ENCODE data around the gene RCC1.
"Not testable (repeated sequence)": the region's sequence is repeated elsewhere in the genome, so short reads cannot be mapped to it uniquely, and the experiment has no call there.

RCC1 gene

DNA sequence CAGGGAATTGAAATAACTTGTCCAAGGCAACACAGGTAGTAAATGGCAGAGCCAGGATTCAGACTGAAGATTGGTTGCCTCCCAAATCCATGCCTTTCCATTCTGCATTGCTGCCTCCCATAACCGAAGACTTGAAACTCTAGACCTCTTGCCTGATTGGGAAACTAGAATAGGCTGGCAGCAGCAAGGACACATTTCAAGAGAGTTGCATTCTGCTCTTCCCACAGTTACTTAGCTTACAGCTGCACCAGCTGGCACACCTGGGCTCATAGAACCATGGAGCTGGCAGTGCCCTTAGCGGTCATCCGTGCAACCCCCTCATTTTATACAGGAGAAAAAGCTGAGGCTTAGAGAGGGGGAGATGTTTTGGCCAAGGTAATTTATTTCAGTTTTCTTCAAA lies 55.0 kb downstream of the RCC1 start:
- Histone ChIP-seq H3K4me3 (ENCODE audit: low read depth, low read length) (no peak overlapping the region), H3K9me3 (no peaks in the 10 kb centered on the region), H3K36me3 (no peaks in the 10 kb centered on the region; the same call in 1 of the 2 replicates), H3K27me3 (no peaks in the 10 kb centered on the region), H3K4me1 (no peaks in the 10 kb centered on the region)
- DNase-seq: no peak
- TF ChIP-seq, protein P1, sequence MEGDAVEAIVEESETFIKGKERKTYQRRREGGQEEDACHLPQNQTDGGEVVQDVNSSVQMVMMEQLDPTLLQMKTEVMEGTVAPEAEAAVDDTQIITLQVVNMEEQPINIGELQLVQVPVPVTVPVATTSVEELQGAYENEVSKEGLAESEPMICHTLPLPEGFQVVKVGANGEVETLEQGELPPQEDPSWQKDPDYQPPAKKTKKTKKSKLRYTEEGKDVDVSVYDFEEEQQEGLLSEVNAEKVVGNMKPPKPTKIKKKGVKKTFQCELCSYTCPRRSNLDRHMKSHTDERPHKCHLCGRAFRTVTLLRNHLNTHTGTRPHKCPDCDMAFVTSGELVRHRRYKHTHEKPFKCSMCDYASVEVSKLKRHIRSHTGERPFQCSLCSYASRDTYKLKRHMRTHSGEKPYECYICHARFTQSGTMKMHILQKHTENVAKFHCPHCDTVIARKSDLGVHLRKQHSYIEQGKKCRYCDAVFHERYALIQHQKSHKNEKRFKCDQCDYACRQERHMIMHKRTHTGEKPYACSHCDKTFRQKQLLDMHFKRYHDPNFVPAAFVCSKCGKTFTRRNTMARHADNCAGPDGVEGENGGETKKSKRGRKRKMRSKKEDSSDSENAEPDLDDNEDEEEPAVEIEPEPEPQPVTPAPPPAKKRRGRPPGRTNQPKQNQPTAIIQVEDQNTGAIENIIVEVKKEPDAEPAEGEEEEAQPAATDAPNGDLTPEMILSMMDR (IDR thresholded peaks at IDR 0.05; ENCODE audit: low read depth, low read length): no peak

DNA sequence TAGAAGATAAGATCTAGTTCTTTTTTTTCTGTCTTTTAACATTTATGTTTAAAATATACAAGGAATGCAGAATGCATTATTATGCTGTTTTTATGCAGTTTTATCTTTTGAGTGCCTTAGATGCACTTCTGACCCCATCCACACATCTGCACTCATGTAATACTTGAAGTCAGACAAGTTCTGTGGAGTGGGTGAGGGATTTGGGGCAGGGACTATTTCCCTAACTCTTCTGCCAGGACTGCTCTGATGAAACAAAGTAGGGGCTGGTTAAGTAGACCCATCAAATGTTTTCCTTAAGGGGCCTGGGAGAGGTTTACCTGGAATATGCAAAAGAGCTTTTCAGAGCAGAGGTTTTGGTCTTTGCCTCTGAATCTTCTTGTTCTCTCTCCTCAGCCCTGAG lies 58.5 kb downstream of the RCC1 start:
- H3K27me3 ChIP-seq: no peaks in the 10 kb centered on the region
- no peaks in the 10 kb centered on the region for H3K9me3 ChIP-seq
- no peaks in the 10 kb centered on the region; the same call in 1 of the 2 replicates for H3K36me3 ChIP-seq
- H3K4me1 ChIP-seq: no peaks in the 10 kb centered on the region
- DNase-seq: no peak
- H3K4me3 ChIP-seq (ENCODE audit: low read depth, low read length): no peak overlapping the region
- TF ChIP-seq, protein P1 (IDR thresholded peaks at IDR 0.05; ENCODE audit: low read depth, low read length): no peak

DNA sequence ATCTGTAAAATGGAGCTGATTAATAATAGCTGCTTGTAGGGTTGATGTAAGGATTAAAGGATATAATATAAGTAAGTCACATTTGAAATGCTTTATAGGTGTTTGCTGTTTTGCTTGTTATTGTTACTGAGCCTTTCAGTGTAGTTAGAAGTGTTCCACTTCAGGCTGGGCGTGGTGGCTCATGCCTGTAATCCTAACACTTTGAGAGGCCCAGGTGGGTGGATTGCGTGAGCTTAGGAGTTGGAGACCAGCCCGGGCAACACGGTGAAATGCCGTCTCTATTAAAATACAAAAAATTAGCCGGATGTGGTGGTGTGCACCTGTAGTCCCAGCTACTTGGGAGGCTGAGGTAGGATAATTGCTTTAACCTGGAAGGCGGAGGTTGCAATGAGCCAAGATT lies 59.2 kb downstream of the RCC1 start:
- H3K4me3 ChIP-seq (ENCODE audit: low read depth, low read length): no peak overlapping the region
- DNase-seq: no peak
- no peaks in the 10 kb centered on the region for H3K4me1 ChIP-seq
- H3K36me3 ChIP-seq: no peaks in the 10 kb centered on the region; the same call in 1 of the 2 replicates
- no peaks in the 10 kb centered on the region for H3K9me3 ChIP-seq
- no peaks in the 10 kb centered on the region for H3K27me3 ChIP-seq
- TF ChIP-seq, protein P1 (IDR thresholded peaks at IDR 0.05; ENCODE audit: low read depth, low read length): no peak

DNA sequence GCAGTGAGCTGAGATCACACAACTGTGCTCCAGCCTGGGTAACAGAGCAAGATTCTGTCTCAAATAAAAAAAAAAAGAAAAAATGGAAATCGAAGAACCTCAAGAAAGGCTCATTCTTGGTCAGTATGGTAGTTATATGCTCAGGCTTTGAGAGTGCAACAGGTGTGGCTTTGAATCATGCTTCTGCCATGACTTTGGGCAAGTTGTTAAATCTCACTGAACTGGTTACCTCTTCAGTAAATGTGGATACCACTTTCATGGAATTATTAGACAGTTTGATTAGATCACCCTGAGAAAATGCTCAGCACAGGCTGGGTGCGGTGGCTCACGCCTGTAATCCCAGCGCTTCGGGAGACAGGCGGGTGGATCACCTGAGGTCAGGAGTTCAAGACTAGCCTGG lies 59.9 kb downstream of the RCC1 start:
- H3K36me3 ChIP-seq: no peaks in the 10 kb centered on the region; the same call in 1 of the 2 replicates

DNA sequence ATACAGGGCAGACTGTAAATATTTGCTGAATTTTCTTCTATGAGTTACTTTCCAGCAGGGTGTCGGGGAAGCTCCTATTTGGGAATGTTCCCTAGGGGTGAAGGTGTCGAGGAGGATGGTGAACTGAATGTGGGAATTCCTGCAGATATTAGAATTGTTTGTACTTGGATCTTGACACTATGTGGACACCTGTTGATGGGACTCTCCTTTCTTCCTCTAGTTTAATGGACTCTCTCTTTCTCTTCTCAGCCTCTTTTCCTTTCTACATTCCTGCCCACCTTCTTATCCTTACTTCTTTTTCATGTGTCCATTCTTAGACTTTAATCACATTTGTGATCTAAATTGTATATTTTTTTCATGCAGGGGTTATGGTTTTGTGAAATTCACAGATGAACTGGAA lies 61.1 kb downstream of the RCC1 start:
- Histone ChIP-seq H3K27me3 (no peaks in the 10 kb centered on the region), H3K4me3 (ENCODE audit: low read depth, low read length) (no peak overlapping the region), H3K36me3 (no peaks in the 10 kb centered on the region), H3K4me1 (no peaks in the 10 kb centered on the region), H3K9me3 (no peaks in the 10 kb centered on the region)
- TF ChIP-seq, protein P1 (IDR thresholded peaks at IDR 0.05; ENCODE audit: low read depth, low read length): no peak
- no peak for DNase-seq

More for the DNA sequence above, 59.9 kb downstream of the RCC1 start:
- TF ChIP-seq, protein P1 (IDR thresholded peaks at IDR 0.05; ENCODE audit: low read depth, low read length): no peak
- no peaks in the 10 kb centered on the region for H3K9me3 ChIP-seq
- DNase-seq: no peak
- no peaks in the 10 kb centered on the region for H3K4me1 ChIP-seq
- no peaks in the 10 kb centered on the region for H3K27me3 ChIP-seq
- no peak overlapping the region for H3K4me3 ChIP-seq (ENCODE audit: low read depth, low read length)

DNA sequence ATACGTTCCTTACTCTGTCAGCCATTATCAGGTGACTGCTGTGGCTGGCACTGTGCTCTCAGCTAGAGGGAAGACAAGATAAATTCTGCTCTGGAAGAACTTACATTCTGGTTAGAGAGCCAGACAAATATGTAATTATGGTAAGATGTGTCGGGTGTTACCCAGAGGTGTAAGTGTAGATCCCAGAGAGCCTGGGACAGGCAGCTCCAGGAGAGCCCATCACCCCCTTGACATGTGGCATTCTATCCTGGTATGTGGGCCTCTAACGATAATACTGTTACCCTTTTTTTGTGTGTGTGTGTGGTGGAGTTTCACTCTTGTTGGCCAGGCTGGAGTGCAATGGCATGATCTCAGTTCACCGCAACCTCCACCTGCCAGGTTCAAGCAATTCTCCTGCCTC lies 66.1 kb downstream of the RCC1 start:
- Histone ChIP-seq H3K27me3 (no peaks in the 10 kb centered on the region), H3K4me1 (no peaks in the 10 kb centered on the region), H3K36me3 (no peaks in the 10 kb centered on the region), H3K9me3 (no peaks in the 10 kb centered on the region), H3K4me3 (ENCODE audit: low read depth, low read length) (no peak overlapping the region)
- DNase-seq: no peak
- TF ChIP-seq, protein P1 (IDR thresholded peaks at IDR 0.05; ENCODE audit: low read depth, low read length): no peak

DNA sequence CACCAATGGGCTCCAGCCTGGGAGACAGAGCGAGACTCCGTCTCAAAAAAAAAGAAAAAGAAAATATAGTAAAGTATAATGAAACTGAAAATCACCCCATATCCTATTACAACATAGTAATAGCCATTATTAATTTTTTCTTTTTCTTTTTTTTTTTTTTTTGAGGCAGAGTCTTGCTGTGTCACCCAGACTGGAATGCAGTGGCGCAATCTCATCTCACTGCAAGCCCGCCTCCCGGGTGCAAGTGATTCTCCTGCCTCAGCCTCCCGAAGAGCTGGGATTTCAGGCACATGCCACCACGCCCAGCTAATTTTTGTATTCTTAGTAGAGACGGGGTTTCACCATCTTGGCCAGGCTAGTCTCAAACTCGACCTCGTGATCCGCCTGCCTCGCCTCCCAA lies 67.0 kb downstream of the RCC1 start:
- not testable (repeated sequence) for H3K36me3 ChIP-seq; H3K9me3 ChIP-seq; H3K27me3 ChIP-seq; H3K4me3 ChIP-seq (ENCODE audit: low read depth, low read length); H3K4me1 ChIP-seq; DNase-seq

Measured in BE2C (cell line).